CD4-positive, alpha-beta T cell (primary cell): ENCODE data around the gene FLT3LG. TPM values are rescaled to one million over a fixed set of nuclear protein-coding genes. Genes with fewer than 3 reads are reported as not detected.

Source experiments
- ATAC-seq: fragments of 200-7000 bp; cut with Tn5 transposase; one replicate; pipeline ENCODE4 v1.10.0; 2022; ENCODE audit warnings: mild to moderate bottlenecking; ENCODE audit not compliant: poor library complexity
- CTCF ChIA-PET: fragments of 350-600 bp; sonication (Branson Sonifier 250); formaldehyde crosslinking; loops from one replicate; lab custom pipeline; 2021; ENCODE audit warnings: antibody characterized with exemption, inconsistent platforms; lab: Charles Lee
- POLR2A ChIA-PET: fragments of 350-600 bp; sonication (Branson Sonifier 250); formaldehyde crosslinking; loops from one replicate; lab custom pipeline; 2021; ENCODE audit warnings: antibody characterized with exemption, inconsistent platforms; lab: Charles Lee
- DNase-seq, 14 experiments: peaks; one replicate each; pipeline ENCODE4 v3.0.0-alpha.2; 2013 to 2020; ENCODE audit warnings: mixed read lengths in 2 of 14
- H3K27ac ChIP-seq, 2 donors: one replicate each; pipeline versions ENCODE4 v1.5.1 to v1.7.0; 2013; ENCODE audit warnings: low read length in 2 of 2, low read depth in 1 of 2, mild to moderate bottlenecking in 1 of 2
- H3K27me3 ChIP-seq, 2 experiments: 1 replicate in 1 of 2; 2 replicates in 1 of 2; pipeline versions ENCODE4 v1.6.1 to v1.7.0; 2013; ENCODE audit warnings: low read length in 2 of 2, control low read depth in 1 of 2, mild to moderate bottlenecking in 1 of 2, moderate library complexity in 1 of 2; ENCODE audit not compliant: insufficient read depth in 2 of 2, control insufficient read depth in 1 of 2
- H3K36me3 ChIP-seq: one replicate; pipeline ENCODE4 v1.6.1; 2013; ENCODE audit warnings: low read length, control low read depth; ENCODE audit not compliant: insufficient read depth
- H3K4me1 ChIP-seq: one replicate; pipeline ENCODE4 v1.6.1; 2013; ENCODE audit warnings: low read length, control low read depth; ENCODE audit not compliant: insufficient read depth
- H3K4me3 ChIP-seq: one replicate; pipeline ENCODE4 v1.5.1; 2013; ENCODE audit warnings: mild to moderate bottlenecking, low read length, moderate library complexity
- H3K9me3 ChIP-seq, 2 experiments: 1 replicate in 1 of 2; 2 replicates in 1 of 2; pipeline versions ENCODE4 v1.6.1 to v1.7.0; 2013; ENCODE audit warnings: low read length in 2 of 2, mild to moderate bottlenecking in 2 of 2, control low read depth in 1 of 2, moderate library complexity in 1 of 2; ENCODE audit not compliant: control insufficient read depth in 1 of 2, insufficient read depth in 1 of 2
- H3K27ac Mint-ChIP-seq: one replicate; pipeline ENCODE4 v1.8.0; 2020; ENCODE audit warnings: mixed read lengths
- H3K27me3 Mint-ChIP-seq: one replicate; pipeline ENCODE4 v1.8.0; 2021; ENCODE audit warnings: mixed read lengths
- H3K36me3 Mint-ChIP-seq: one replicate; pipeline ENCODE4 v1.8.0; 2021; ENCODE audit warnings: low read depth, mixed read lengths
- H3K4me1 Mint-ChIP-seq: one replicate; pipeline ENCODE4 v1.8.0; 2021; ENCODE audit warnings: low read depth, mixed read lengths
- H3K4me3 Mint-ChIP-seq: one replicate; pipeline ENCODE4 v1.8.0; 2020; ENCODE audit warnings: mild to moderate bottlenecking, mixed read lengths
- H3K9me3 Mint-ChIP-seq: one replicate; pipeline ENCODE4 v1.8.0; 2020; ENCODE audit warnings: mixed read lengths
- intact Hi-C, 2 experiments: fragments of 100-400 bp; cut with DNase I in 1 of 2; cut with micrococcal nuclease in 1 of 2; formaldehyde crosslinking; loops; one replicate each; pipeline versions ENCODE4 v1.15.1 to v1.9.0; 2023 to 2025; cut with DNase I, micrococcal nuclease
- total RNA-seq, 174 experiments: library from RNA in 2 of 174; stranded (reverse) in 2 of 174; gene quantifications; one replicate each; pipeline ENCODE4 v1.2.3 and lab custom pipeline; 2021 to 2026
- TF ChIP-seq, protein P1 (sequence below): fragments of 200-600 bp; IDR thresholded peaks from one replicate; pipeline ENCODE4 v1.8.0; 2022; ENCODE audit warnings: antibody characterized with exemption, mild to moderate bottlenecking

The FLT3LG gene
- total RNA-seq, 2 experiments from 2014 or later = 311 to 325 TPM

DNA sequence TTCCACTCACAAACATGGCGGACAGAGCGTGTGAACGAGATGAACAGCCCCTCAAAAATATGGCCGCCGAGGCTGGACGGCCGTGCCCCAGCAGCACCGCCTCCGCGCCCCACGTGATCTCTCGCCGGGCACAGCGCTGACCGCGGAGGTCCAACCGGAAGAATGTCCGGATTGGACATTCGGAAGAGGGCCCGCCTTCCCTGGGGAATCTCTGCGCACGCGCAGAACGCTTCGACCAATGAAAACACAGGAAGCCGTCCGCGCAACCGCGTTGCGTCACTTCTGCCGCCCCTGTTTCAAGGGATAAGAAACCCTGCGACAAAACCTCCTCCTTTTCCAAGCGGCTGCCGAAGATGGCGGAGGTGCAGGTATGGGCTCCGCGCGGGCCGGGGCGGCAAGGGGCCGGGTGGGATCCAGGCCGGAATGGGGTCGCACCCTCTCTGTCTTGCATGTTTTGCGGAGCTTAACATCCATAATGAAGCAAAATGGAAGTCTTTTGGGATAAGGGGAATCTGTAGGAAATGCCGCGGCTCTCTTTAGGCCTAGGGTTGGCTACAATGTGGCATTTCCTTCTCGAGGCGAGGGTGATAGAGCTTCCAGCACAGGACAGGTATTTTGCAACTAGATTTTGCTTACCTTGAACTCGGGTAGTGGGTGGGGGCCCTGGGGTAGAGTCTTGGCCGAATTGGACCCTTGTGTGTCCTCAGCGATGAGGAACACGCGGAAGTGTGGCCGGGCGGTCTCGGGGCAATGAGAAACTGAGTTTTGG, 13.4 kb downstream of the FLT3LG start, which contains the start of gene RPL13A:
Gene RPL13A (plus strand): TSS at position 332 of the 769 bp plus-strand sequence. CDS start 22 bp downstream, at position 354.
- no peaks in the 10 kb centered on the region for H3K27me3 Mint-ChIP-seq
- TF ChIP-seq, protein P1, sequence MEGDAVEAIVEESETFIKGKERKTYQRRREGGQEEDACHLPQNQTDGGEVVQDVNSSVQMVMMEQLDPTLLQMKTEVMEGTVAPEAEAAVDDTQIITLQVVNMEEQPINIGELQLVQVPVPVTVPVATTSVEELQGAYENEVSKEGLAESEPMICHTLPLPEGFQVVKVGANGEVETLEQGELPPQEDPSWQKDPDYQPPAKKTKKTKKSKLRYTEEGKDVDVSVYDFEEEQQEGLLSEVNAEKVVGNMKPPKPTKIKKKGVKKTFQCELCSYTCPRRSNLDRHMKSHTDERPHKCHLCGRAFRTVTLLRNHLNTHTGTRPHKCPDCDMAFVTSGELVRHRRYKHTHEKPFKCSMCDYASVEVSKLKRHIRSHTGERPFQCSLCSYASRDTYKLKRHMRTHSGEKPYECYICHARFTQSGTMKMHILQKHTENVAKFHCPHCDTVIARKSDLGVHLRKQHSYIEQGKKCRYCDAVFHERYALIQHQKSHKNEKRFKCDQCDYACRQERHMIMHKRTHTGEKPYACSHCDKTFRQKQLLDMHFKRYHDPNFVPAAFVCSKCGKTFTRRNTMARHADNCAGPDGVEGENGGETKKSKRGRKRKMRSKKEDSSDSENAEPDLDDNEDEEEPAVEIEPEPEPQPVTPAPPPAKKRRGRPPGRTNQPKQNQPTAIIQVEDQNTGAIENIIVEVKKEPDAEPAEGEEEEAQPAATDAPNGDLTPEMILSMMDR = no peak
- Histone ChIP-seq H3K4me3 (peak within 1 kb of the TSS; percentile 77), H3K36me3 (peaks cover 82% of the 10 kb centered on the region), H3K27ac (peak within 1 kb of the TSS; percentile 60 to 81), H3K4me1 (peaks cover 64% of the 10 kb centered on the region), H3K9me3 (peaks cover 0 to 3% of the 10 kb centered on the region in 2 experiments), H3K27me3 (no peaks in the 10 kb centered on the region)
- intact Hi-C loops = loop anchor here (1.0 to 10.0 kb wide), 4 partner anchors 9 to 403 kb away; partner anchors contain the start of genes ALDH16A1 (in 1 of the 2), FLT3LG (in 1 of the 2), RPS11 (in 1 of the 2) and SNRNP70 (in 1 of the 2)
- peaks cover 55% of the 10 kb centered on the region for H3K4me1 Mint-ChIP-seq
- H3K27ac Mint-ChIP-seq = peak within 1 kb of the TSS; percentile 92
- ATAC-seq = peak; percentile 86
- H3K4me3 Mint-ChIP-seq = peak within 1 kb of the TSS; percentile 91
- H3K9me3 Mint-ChIP-seq = no peaks in the 10 kb centered on the region
- peaks cover 91% of the 10 kb centered on the region for H3K36me3 Mint-ChIP-seq
- ChIA-PET CTCF (interaction anchor here (0.8 to 1.5 kb wide), 5 partner anchors 11 to 83 kb away, joined by 3 to 5 read pairs (median 4); no protein-coding TSS in a partner anchor), POLR2A (interaction anchor here (0.7 to 3.5 kb wide), 17 partner anchors 9 to 189 kb away, joined by 3 to 52 read pairs (median 5); partner anchors contain the start of genes ALDH16A1, PIH1D1, RPS11 and RRAS)
- peak; percentile 98 to 100 (median 99) for DNase-seq

- H3K4me1 Mint-ChIP-seq = peaks cover 63% of the 10 kb centered on the region
- peak overlapping the region; percentile 91 for H3K4me3 Mint-ChIP-seq
- ATAC-seq (no peak), DNase-seq (no peak)
- peak overlapping the region; percentile 92 for H3K27ac Mint-ChIP-seq
- Histone ChIP-seq H3K4me1 (peaks cover 65% of the 10 kb centered on the region), H3K27ac (peak overlapping the region; percentile 60 to 81), H3K9me3 (peaks cover 0 to 3% of the 10 kb centered on the region in 2 experiments), H3K27me3 (no peaks in the 10 kb centered on the region), H3K36me3 (peaks cover 83% of the 10 kb centered on the region), H3K4me3 (peak overlapping the region; percentile 77)
- H3K36me3 Mint-ChIP-seq = peaks cover 92% of the 10 kb centered on the region
- H3K27me3 Mint-ChIP-seq = no peaks in the 10 kb centered on the region
- intact Hi-C loops = loop anchor here in 1 of 2 experiments (2.0 to 10.0 kb wide), 2 partner anchors 13 to 403 kb away; partner anchors contain the start of genes FLT3LG and SNRNP70
- CTCF ChIA-PET = interaction anchor here (0.8 to 1.5 kb wide), 6 partner anchors 10 to 82 kb away, joined by 3 to 5 read pairs (median 4); no protein-coding TSS in a partner anchor
- POLR2A ChIA-PET = interaction anchor here (0.7 to 3.5 kb wide), 19 partner anchors 8 to 188 kb away, joined by 3 to 52 read pairs (median 5); partner anchors contain the start of genes ALDH16A1, PIH1D1, RPS11 and RRAS
- TF ChIP-seq, protein P1 = no peak
- no peaks in the 10 kb centered on the region for H3K9me3 Mint-ChIP-seq
Observed at GRCh38 chr19:49488046-49488862, 14.2 kb downstream of the FLT3LG start.
